ENCODE measurements around the gene ACTN3.
"Not testable (repeated sequence)": the region's sequence is repeated elsewhere in the genome, so short reads cannot be mapped to it uniquely, and the experiment has no call there.

DNA sequence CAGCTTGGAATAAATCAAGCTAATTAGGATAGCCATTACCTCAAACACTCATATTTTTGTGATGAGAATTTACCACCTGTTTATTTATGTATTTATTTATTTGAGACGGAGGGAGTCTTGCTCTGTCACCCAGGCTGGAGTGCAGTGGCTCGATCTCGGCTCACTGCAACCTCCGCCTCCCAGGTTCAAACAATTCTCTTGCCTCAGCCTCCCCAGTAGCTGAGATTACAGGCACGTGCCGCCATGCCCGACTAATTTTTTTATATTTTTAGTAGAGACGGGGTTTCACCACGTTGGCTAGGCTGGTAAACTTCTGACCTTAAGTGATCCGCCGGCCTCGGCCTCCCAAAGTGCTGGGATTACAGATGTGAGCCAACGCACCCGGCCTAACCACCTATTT lies 1.8 kb upstream of the ACTN3 start:
- TF ChIP-seq, protein P1, sequence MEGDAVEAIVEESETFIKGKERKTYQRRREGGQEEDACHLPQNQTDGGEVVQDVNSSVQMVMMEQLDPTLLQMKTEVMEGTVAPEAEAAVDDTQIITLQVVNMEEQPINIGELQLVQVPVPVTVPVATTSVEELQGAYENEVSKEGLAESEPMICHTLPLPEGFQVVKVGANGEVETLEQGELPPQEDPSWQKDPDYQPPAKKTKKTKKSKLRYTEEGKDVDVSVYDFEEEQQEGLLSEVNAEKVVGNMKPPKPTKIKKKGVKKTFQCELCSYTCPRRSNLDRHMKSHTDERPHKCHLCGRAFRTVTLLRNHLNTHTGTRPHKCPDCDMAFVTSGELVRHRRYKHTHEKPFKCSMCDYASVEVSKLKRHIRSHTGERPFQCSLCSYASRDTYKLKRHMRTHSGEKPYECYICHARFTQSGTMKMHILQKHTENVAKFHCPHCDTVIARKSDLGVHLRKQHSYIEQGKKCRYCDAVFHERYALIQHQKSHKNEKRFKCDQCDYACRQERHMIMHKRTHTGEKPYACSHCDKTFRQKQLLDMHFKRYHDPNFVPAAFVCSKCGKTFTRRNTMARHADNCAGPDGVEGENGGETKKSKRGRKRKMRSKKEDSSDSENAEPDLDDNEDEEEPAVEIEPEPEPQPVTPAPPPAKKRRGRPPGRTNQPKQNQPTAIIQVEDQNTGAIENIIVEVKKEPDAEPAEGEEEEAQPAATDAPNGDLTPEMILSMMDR (conservative IDR thresholded peaks at IDR 0.05; ENCODE audit: low read depth, low read length), result not testable (repeated sequence)
- TF ChIP-seq EZH2 (IDR thresholded peaks at IDR 0.05; ENCODE audit: borderline replicate concordance, low read depth, low read length, poor library complexity, severe bottlenecking), result not testable (repeated sequence)
